CD14-positive monocyte (primary cell): ENCODE data around the gene OTULIN. TPM values are rescaled to one million over a fixed set of nuclear protein-coding genes. Genes with fewer than 3 reads are reported as not detected.

ENCODE experiments used
- DNase-seq, 3 donors: peaks; one replicate each; pipeline ENCODE4 v3.0.0-alpha.2; 2011 to 2022
- H2AFZ ChIP-seq: 2 replicates; pipeline ENCODE4 v1.6.0; 2012; ENCODE audit warnings: mild to moderate bottlenecking, low read depth, low read length, inconsistent platforms; ENCODE audit not compliant: insufficient read depth, poor library complexity, severe bottlenecking
- H3K27ac ChIP-seq, 2 donors: 1 replicate in 1 of 2; 2 replicates in 1 of 2; pipeline ENCODE4 v1.5.1; 2012 to 2013; ENCODE audit warnings: low read length in 2 of 2, control low read depth in 1 of 2, inconsistent platforms in 1 of 2, low read depth in 1 of 2, mild to moderate bottlenecking in 1 of 2
- H3K27me3 ChIP-seq, 2 donors: one replicate each; pipeline versions ENCODE4 v1.6.0 to v1.6.1; 2011 to 2013; ENCODE audit warnings: low read length in 2 of 2; ENCODE audit not compliant: control insufficient read depth in 2 of 2, insufficient read depth in 2 of 2
- H3K36me3 ChIP-seq, 2 donors: replicated peaks in 1 of 2; 1 replicate in 1 of 2; 2 replicates in 1 of 2; pipeline versions ENCODE4 v1.5.1 to v1.6.1; 2012 to 2013; ENCODE audit warnings: low read length in 2 of 2, control low read depth in 1 of 2, inconsistent platforms in 1 of 2, mild to moderate bottlenecking in 1 of 2; ENCODE audit not compliant: insufficient read depth in 2 of 2, control insufficient read depth in 1 of 2
- H3K4me1 ChIP-seq, 2 donors: 1 replicate in 1 of 2; 2 replicates in 1 of 2; pipeline versions ENCODE4 v1.5.1 to v1.6.1; 2012 to 2013; ENCODE audit warnings: low read length in 2 of 2, control low read depth in 1 of 2, inconsistent platforms in 1 of 2, mild to moderate bottlenecking in 1 of 2, moderate library complexity in 1 of 2; ENCODE audit not compliant: insufficient read depth in 2 of 2, control insufficient read depth in 1 of 2
- H3K4me2 ChIP-seq: replicated peaks from 2 replicates; pipeline ENCODE3; 2012; ENCODE audit warnings: low read length, moderate library complexity, mild to moderate bottlenecking; ENCODE audit not compliant: poor library complexity, severe bottlenecking; ENCODE audit errors: extremely low read depth
- H3K4me3 ChIP-seq, 3 experiments: fragments of 200-600 bp in 1 of 3; sonication (generic) in 1 of 3; replicated peaks in 1 of 3; 1 replicate in 2 of 3; 2 replicates in 1 of 3; pipeline ENCODE4 v1.5.1; 2011 to 2013; ENCODE audit warnings: low read length in 3 of 3, mild to moderate bottlenecking in 3 of 3, control low read depth in 2 of 3, low read depth in 2 of 3, inconsistent platforms in 1 of 3, moderate library complexity in 1 of 3
- H3K79me2 ChIP-seq: 2 replicates; pipeline ENCODE4 v1.6.0; 2012; ENCODE audit warnings: mild to moderate bottlenecking, control low read depth, inconsistent platforms, low read length, moderate library complexity; ENCODE audit not compliant: insufficient read depth
- H3K9ac ChIP-seq: 2 replicates; pipeline ENCODE4 v1.6.0; 2017; ENCODE audit warnings: low read length, mild to moderate bottlenecking; ENCODE audit not compliant: insufficient read depth, poor library complexity, severe bottlenecking
- H3K9me3 ChIP-seq, 2 donors: replicated peaks in 1 of 2; 1 replicate in 1 of 2; 2 replicates in 1 of 2; pipeline versions ENCODE4 v1.5.1 to v1.6.1; 2012 to 2013; ENCODE audit warnings: low read length in 2 of 2, control low read depth in 1 of 2; ENCODE audit not compliant: control insufficient read depth in 1 of 2, insufficient read depth in 1 of 2
- H4K20me1 ChIP-seq: 2 replicates; pipeline ENCODE4 v1.6.0; 2012; ENCODE audit warnings: mild to moderate bottlenecking, low read length, control low read depth, moderate library complexity; ENCODE audit not compliant: insufficient read depth
- H3K27ac Mint-ChIP-seq, 7 donors: one replicate each; pipeline ENCODE4 v1.8.0; 2020; ENCODE audit warnings: mild to moderate bottlenecking in 7 of 7, mixed read lengths in 7 of 7, moderate library complexity in 6 of 7, inconsistent platforms in 2 of 7
- H3K27me3 Mint-ChIP-seq, 3 donors: one replicate each; pipeline ENCODE4 v1.8.0; 2021 to 2022; ENCODE audit warnings: low read depth in 3 of 3, mild to moderate bottlenecking in 3 of 3, mixed read lengths in 3 of 3, moderate library complexity in 3 of 3, inconsistent platforms in 1 of 3
- H3K36me3 Mint-ChIP-seq, 2 donors: one replicate each; pipeline ENCODE4 v1.8.0; 2020; ENCODE audit warnings: mixed read lengths in 2 of 2, inconsistent platforms in 1 of 2, mild to moderate bottlenecking in 1 of 2
- H3K4me1 Mint-ChIP-seq: one replicate; pipeline ENCODE4 v1.8.0; 2020; ENCODE audit warnings: mild to moderate bottlenecking, mixed read lengths
- H3K4me3 Mint-ChIP-seq, 2 donors: one replicate each; pipeline ENCODE4 v1.8.0; 2020; ENCODE audit warnings: mild to moderate bottlenecking in 2 of 2, mixed read lengths in 2 of 2, moderate library complexity in 1 of 2
- H3K9me3 Mint-ChIP-seq, 7 donors: one replicate each; pipeline ENCODE4 v1.8.0; 2020 to 2022; ENCODE audit warnings: mixed read lengths in 7 of 7, mild to moderate bottlenecking in 6 of 7, moderate library complexity in 6 of 7, inconsistent platforms in 2 of 7
- WGBS: methylation state at CpG from one replicate; pipeline ENCODE4 v1.1.5; 2013; ENCODE audit warnings: missing lambda C conversion rate; ENCODE audit not compliant: insufficient coverage; 5-methylcytosine and 5-hydroxymethylcytosine counted together
- intact Hi-C, 2 donors: fragments of 100-400 bp; cut with micrococcal nuclease; formaldehyde crosslinking; loops; one replicate each; pipeline versions ENCODE4 v1.15.0 to v1.15.1; 2023
- polyA plus RNA-seq, 3 donors: library from polyadenylated mRNA; depleted of rRNA in 1 of 3; unstranded in 2 of 3; stranded (reverse) in 1 of 3; fragments of 300-500 nt in 2 of 3; fragments of >200 nt in 1 of 3; fragmentation: Illumina TruSeq in 2 of 3; gene quantifications; 1 replicate in 2 of 3; 2 replicates in 1 of 3; pipeline ENCODE4 v1.2.3, GENCODE V29; 2012 to 2021
- TF ChIP-seq, protein P1 (sequence below): fragments of 200-600 bp; IDR thresholded peaks from one replicate; pipeline ENCODE4 v1.8.0; 2022; ENCODE audit warnings: antibody characterized with exemption, mild to moderate bottlenecking

The OTULIN gene
- polyA plus RNA-seq, 3 donors: 13.7 to 14.2 (median 14.0) TPM

DNA sequence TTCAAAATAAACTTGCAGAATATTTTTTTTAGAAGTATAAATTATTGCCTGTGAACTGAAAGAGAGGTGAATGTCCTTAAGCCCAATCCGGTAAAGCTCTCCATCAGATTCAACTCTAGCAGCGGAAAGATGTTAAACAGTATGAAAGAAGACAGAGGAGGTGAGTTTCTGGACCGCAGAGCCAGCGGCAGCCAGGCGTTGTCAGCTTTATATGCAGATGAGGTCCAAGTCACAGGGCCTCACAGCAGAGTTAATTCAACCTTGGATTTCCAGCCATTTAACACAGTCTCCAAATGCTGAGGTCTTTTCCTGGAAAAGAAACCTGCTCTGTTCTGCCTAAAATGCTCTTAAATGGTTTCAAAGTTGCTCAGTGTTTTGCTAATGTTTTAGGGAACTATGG lies 75.5 kb downstream of the OTULIN start:
- DNase-seq: no peak
- H2AFZ ChIP-seq: no peak overlapping the region
- 80% methylated on average over 1 of the region's 5 CpGs for whole genome bisulfite sequencing
- Mint-ChIP-seq H3K4me1 (peaks cover 28% of the 10 kb centered on the region), H3K36me3 (peaks cover 2 to 4% of the 10 kb centered on the region in 2 donors), H3K27me3 (peaks cover 0 to 2% (median 0%) of the 10 kb centered on the region in 3 donors), H3K27ac (peak overlapping the region in 1 of 7 donors; percentile 21), H3K4me3 (no peak overlapping the region), H3K9me3 (peaks cover 0 to 3% (median 0%) of the 10 kb centered on the region in 7 donors)
- TF ChIP-seq, protein P1, sequence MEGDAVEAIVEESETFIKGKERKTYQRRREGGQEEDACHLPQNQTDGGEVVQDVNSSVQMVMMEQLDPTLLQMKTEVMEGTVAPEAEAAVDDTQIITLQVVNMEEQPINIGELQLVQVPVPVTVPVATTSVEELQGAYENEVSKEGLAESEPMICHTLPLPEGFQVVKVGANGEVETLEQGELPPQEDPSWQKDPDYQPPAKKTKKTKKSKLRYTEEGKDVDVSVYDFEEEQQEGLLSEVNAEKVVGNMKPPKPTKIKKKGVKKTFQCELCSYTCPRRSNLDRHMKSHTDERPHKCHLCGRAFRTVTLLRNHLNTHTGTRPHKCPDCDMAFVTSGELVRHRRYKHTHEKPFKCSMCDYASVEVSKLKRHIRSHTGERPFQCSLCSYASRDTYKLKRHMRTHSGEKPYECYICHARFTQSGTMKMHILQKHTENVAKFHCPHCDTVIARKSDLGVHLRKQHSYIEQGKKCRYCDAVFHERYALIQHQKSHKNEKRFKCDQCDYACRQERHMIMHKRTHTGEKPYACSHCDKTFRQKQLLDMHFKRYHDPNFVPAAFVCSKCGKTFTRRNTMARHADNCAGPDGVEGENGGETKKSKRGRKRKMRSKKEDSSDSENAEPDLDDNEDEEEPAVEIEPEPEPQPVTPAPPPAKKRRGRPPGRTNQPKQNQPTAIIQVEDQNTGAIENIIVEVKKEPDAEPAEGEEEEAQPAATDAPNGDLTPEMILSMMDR: no peak
- no peak overlapping the region for H3K9ac ChIP-seq
- H4K20me1 ChIP-seq: no peaks in the 10 kb centered on the region
- H3K4me1 ChIP-seq: peaks cover 6 to 13% of the 10 kb centered on the region in 2 donors
- no peaks in the 10 kb centered on the region for H3K27me3 ChIP-seq
- H3K4me2 ChIP-seq: no peak overlapping the region
- no peak overlapping the region for H3K4me3 ChIP-seq
- no peaks in the 10 kb centered on the region for H3K9me3 ChIP-seq
- H3K27ac ChIP-seq: no peak overlapping the region
- no peaks in the 10 kb centered on the region for H3K36me3 ChIP-seq
- intact Hi-C loops: no loop called here
- no peaks in the 10 kb centered on the region for H3K79me2 ChIP-seq

DNA sequence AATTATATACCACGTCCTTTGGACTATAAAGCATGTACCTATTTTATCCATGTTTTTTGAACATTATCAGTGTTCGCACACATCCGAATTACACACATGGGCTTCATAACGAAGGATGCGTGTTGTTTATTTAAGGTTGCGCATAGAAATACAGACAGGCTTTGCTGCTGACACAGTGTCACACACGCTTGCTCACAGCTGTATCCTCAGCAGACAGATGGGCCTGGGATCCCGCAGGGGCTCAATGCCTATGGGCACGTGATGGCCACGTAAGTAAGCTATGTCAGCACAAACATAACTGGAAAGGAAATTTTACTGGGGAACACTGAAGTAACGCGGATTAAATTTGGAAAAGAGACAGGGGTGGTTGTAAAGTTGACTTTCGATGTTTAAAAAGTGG lies 76.6 kb downstream of the OTULIN start:
- Histone ChIP-seq H3K27me3 (no peaks in the 10 kb centered on the region), H3K9me3 (no peaks in the 10 kb centered on the region), H4K20me1 (no peaks in the 10 kb centered on the region), H3K27ac (no peak overlapping the region), H3K4me1 (peaks cover 3 to 13% of the 10 kb centered on the region in 2 donors), H3K79me2 (no peaks in the 10 kb centered on the region), H3K4me2 (no peak overlapping the region), H3K9ac (no peak overlapping the region), H3K4me3 (no peak overlapping the region), H2AFZ (no peak overlapping the region), H3K36me3 (no peaks in the 10 kb centered on the region)
- TF ChIP-seq, protein P1: no peak
- Mint-ChIP-seq H3K27me3 (peaks cover 0 to 2% (median 1%) of the 10 kb centered on the region in 3 donors), H3K27ac (no peak overlapping the region), H3K4me3 (no peak overlapping the region), H3K9me3 (peaks cover 0 to 3% (median 0%) of the 10 kb centered on the region in 7 donors), H3K36me3 (peaks cover 2 to 4% of the 10 kb centered on the region in 2 donors), H3K4me1 (peaks cover 19% of the 10 kb centered on the region)
- intact Hi-C loops: no loop called here
- WGBS: 86% methylated on average over 7 of the region's 13 CpGs
- no peak for DNase-seq
